Measurements from ENCODE around the gene DPPA5. TPM values are rescaled to one million over a fixed set of nuclear protein-coding genes. Genes with fewer than 3 reads are reported as not detected.
"Not testable (repeated sequence)": the region's sequence is repeated elsewhere in the genome, so short reads cannot be mapped to it uniquely, and the experiment has no call there.

The DPPA5 gene
- total RNA-seq, 2 experiments from 2014 or later: not detected

- H3K27me3 Mint-ChIP-seq (ENCODE audit: low read depth); H3K4me3 Mint-ChIP-seq; DNase-seq; H3K36me3 Mint-ChIP-seq (ENCODE audit: low read depth); H3K9me3 Mint-ChIP-seq; intact Hi-C loops (cut with micrococcal nuclease); H3K4me1 Mint-ChIP-seq (ENCODE audit: low read depth); H3K27ac Mint-ChIP-seq: not testable (repeated sequence)
- CTCF ChIA-PET: interaction anchor here (0.7 kb wide), 1 partner anchor 1937 kb away, joined by 3 read pairs; no protein-coding TSS in a partner anchor
These were observed 27.5 kb upstream of the DPPA5 start for GRCh38 chr6:73381531-73381930.

DNA sequence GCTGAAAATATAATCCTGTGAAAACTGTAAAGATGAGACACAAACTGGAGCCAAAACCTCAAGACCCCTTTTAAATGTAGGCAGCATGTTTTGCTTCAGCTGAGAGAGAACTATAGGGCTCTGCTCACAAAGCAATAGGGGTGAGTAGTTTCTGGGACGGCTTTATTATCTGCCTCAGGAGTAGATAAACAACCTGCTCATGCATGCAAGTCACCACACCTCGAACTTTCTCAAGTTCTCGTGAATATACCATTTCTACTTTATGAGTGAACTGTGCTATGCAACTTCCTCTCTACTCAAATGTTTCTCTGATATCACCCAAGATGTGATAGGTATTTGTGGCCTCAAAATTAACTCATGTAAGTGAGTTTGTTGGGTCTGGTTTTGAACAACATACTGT, 23.1 kb upstream of the DPPA5 start:
- intact Hi-C loops (cut with micrococcal nuclease): no loop called here
- Mint-ChIP-seq H3K27me3 (ENCODE audit: low read depth) (no peaks in the 10 kb centered on the region), H3K36me3 (ENCODE audit: low read depth) (no peaks in the 10 kb centered on the region), H3K4me1 (ENCODE audit: low read depth) (no peaks in the 10 kb centered on the region), H3K27ac (no peak overlapping the region), H3K4me3 (no peak overlapping the region), H3K9me3 (peaks cover 3% of the 10 kb centered on the region)
- CTCF ChIA-PET: no interaction called here
- DNase-seq: no peak

DNA sequence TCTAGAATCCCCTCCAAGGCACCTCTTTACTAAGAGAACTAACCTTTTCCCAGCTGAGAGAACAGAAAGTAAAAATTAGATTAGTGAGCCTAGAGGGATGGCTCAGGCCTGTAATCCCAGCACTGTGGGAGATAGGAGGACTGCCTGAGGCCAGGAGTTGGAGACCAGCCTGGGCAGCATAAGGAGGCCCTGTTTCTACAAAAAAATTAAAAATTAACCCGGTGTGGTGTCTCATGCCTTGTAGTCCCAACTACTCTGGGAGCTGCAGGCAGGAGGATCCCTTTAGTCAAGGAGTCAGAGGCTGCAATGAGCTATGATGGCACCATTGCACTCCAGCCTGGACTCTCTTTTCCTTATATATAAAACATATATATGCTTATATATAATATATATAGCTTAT, 21.1 kb upstream of the DPPA5 start:
- intact Hi-C loops (cut with micrococcal nuclease): no loop called here
- no peaks in the 10 kb centered on the region for H3K27me3 Mint-ChIP-seq (ENCODE audit: low read depth)
- no peaks in the 10 kb centered on the region for H3K4me1 Mint-ChIP-seq (ENCODE audit: low read depth)
- CTCF ChIA-PET: interaction anchor here (2.2 kb wide), 1 partner anchor 14 kb away, joined by 7 read pairs; no protein-coding TSS in a partner anchor
- H3K36me3 Mint-ChIP-seq (ENCODE audit: low read depth): no peaks in the 10 kb centered on the region
- DNase-seq: no peak
- H3K27ac Mint-ChIP-seq: no peak overlapping the region
- H3K4me3 Mint-ChIP-seq: no peak overlapping the region
- peaks cover 8% of the 10 kb centered on the region for H3K9me3 Mint-ChIP-seq

DNA sequence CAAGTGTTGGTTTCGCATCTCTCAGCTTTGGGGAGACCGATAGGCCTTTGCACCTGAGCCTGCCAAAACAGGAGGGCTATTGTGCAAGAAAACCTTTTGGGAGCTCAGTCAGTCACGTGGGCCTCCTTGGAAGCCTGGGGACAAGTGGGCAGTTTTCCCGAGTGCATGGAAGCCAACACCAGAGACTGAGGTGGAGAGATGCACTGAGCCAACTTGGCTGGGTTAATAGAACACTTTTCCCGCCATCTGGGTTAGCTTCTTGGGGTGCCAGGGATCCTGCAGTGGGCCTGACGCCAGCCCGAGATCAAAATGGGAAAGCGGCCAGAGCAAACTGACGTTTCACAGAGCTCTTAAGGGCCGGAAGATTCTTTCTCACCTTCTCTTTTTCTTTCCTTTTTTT, 18.4 kb upstream of the DPPA5 start:
- H3K27ac Mint-ChIP-seq: no peak overlapping the region
- no peaks in the 10 kb centered on the region for H3K4me1 Mint-ChIP-seq (ENCODE audit: low read depth)

DNA sequence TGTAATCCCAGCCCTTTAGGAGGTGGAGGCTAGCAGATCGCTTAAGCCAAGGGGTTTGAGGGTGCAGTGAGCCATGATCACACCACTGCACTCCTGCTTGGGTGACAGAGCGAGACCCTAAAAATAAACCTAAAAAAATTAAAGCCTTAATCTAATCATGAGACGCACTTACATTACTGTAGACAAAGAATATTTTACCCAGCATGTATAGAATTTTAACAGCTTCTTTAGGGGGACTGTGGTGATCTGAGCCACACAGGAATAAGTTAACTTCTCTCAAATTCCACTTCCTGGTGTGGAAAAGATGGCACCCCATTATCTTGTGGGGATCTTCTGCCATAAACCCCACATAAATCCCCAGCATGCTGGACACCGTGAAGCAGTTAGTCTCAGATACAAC, 17.9 kb upstream of the DPPA5 start:
- CTCF ChIA-PET: no interaction called here
- no peaks in the 10 kb centered on the region for H3K27me3 Mint-ChIP-seq (ENCODE audit: low read depth)
- no peak overlapping the region for H3K27ac Mint-ChIP-seq
- H3K4me1 Mint-ChIP-seq (ENCODE audit: low read depth): no peaks in the 10 kb centered on the region
- no peaks in the 10 kb centered on the region for H3K36me3 Mint-ChIP-seq (ENCODE audit: low read depth)
- intact Hi-C loops (cut with micrococcal nuclease): no loop called here
- no peak overlapping the region for H3K4me3 Mint-ChIP-seq
- peaks cover 10% of the 10 kb centered on the region for H3K9me3 Mint-ChIP-seq
- DNase-seq: no peak

More for the DNA sequence above, 18.4 kb upstream of the DPPA5 start:
- intact Hi-C loops (cut with micrococcal nuclease): no loop called here
- H3K4me3 Mint-ChIP-seq: no peak overlapping the region
- no peaks in the 10 kb centered on the region for H3K36me3 Mint-ChIP-seq (ENCODE audit: low read depth)
- DNase-seq: no peak
- H3K27me3 Mint-ChIP-seq (ENCODE audit: low read depth): no peaks in the 10 kb centered on the region
- CTCF ChIA-PET: no interaction called here
- H3K9me3 Mint-ChIP-seq: peaks cover 10% of the 10 kb centered on the region

GRCh38 chr6:73369563-73369962, 15.5 kb upstream of the DPPA5 start, which contains the start of gene OOEP:
Gene OOEP (minus strand): TSS chr6:73369897. CDS start chr6:73369792, 105 bp downstream.
- Mint-ChIP-seq H3K4me1 (ENCODE audit: low read depth) (no peaks in the 10 kb centered on the region), H3K4me3 (no peak within 1 kb of the TSS), H3K27me3 (ENCODE audit: low read depth) (no peaks in the 10 kb centered on the region), H3K36me3 (ENCODE audit: low read depth) (no peaks in the 10 kb centered on the region), H3K27ac (no peak within 1 kb of the TSS), H3K9me3 (peaks cover 10% of the 10 kb centered on the region)
- no peak for DNase-seq
- intact Hi-C loops (cut with micrococcal nuclease): no loop called here
- CTCF ChIA-PET: no interaction called here

DNA sequence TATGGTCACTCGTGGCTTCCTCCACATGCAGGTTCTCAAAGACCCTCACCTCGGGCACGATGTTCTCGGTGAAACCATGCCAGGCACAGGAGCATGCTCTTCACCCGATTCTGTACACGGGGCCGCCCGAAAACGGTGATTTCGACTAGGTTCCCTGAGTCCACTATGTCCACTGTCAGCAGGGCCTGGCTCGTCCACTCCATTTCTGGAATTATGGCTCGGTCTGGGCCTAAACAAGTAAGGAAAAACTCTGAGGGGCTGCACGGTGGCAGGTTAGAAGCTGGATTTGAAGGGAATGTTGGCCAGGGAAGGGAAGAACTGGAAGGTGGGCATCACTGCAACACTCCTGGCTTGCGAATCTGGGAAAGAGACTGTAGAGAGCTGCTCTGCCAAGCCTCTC, 15.1 kb upstream of the DPPA5 start:
- H3K4me1 Mint-ChIP-seq (ENCODE audit: low read depth): no peaks in the 10 kb centered on the region
- no peak overlapping the region for H3K27ac Mint-ChIP-seq
- no peaks in the 10 kb centered on the region for H3K36me3 Mint-ChIP-seq (ENCODE audit: low read depth)
- no peaks in the 10 kb centered on the region for H3K27me3 Mint-ChIP-seq (ENCODE audit: low read depth)
- peaks cover 10% of the 10 kb centered on the region for H3K9me3 Mint-ChIP-seq
- intact Hi-C loops (cut with micrococcal nuclease): no loop called here
- H3K4me3 Mint-ChIP-seq: no peak overlapping the region
- CTCF ChIA-PET: interaction anchor here (0.6 kb wide), 1 partner anchor 117 kb away, joined by 3 read pairs; no protein-coding TSS in a partner anchor
- no peak for DNase-seq

GRCh38 chr6:73368675-73369074, 14.6 kb upstream of the DPPA5 start:
- Mint-ChIP-seq H3K4me1 (ENCODE audit: low read depth) (no peaks in the 10 kb centered on the region), H3K4me3 (no peak overlapping the region), H3K27ac (no peak overlapping the region), H3K9me3 (peaks cover 10% of the 10 kb centered on the region), H3K27me3 (ENCODE audit: low read depth) (no peaks in the 10 kb centered on the region), H3K36me3 (ENCODE audit: low read depth) (no peaks in the 10 kb centered on the region)
- no peak for DNase-seq
- intact Hi-C loops (cut with micrococcal nuclease): no loop called here
- CTCF ChIA-PET: interaction anchor here (0.5 to 0.6 kb wide), 3 partner anchors 50 to 243 kb away, joined by 3 read pairs; no protein-coding TSS in a partner anchor

DNA sequence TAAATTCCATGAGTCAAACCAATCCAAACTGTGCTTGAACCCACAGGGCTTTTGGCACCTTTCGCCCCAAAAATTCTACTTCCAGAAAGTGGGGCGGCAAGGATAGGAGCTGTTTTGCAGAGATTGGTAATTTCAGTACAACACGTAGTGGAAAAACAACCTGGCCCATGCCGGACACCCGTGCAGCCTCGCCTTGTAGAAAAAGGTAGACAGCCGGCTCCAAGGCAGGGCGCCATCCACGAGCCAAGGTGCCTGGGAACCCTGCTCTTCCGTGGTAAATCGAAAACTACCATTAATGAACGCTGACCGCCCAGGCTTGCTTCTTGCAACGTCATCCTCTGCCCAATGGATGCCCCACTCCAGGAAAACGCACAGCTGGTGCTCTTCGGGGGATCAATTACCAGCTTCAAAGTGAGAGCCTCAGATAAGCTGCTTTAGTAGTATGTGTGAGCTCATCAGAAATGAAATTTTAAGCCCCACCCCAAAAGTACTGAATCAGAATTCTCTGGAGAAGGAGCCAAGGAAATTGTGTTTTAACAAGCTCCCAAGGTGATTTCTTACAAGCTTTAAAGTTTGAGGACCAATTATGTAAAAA, 13.8 kb upstream of the DPPA5 start:
- no peak for DNase-seq
- H3K36me3 Mint-ChIP-seq (ENCODE audit: low read depth): no peaks in the 10 kb centered on the region
- no peak overlapping the region for H3K27ac Mint-ChIP-seq
- no peak overlapping the region for H3K4me3 Mint-ChIP-seq
- peaks cover 10% of the 10 kb centered on the region for H3K9me3 Mint-ChIP-seq
- CTCF ChIA-PET: interaction anchor here (0.5 to 0.6 kb wide), 2 partner anchors 51 to 244 kb away, joined by 3 read pairs; no protein-coding TSS in a partner anchor
- intact Hi-C loops (cut with micrococcal nuclease): no loop called here
- H3K27me3 Mint-ChIP-seq (ENCODE audit: low read depth): no peaks in the 10 kb centered on the region
- H3K4me1 Mint-ChIP-seq (ENCODE audit: low read depth): no peaks in the 10 kb centered on the region

GRCh38 chr6:73364549-73364948, 10.5 kb upstream of the DPPA5 start:
- no peak for DNase-seq
- no peaks in the 10 kb centered on the region for H3K9me3 Mint-ChIP-seq
- H3K4me1 Mint-ChIP-seq (ENCODE audit: low read depth): no peaks in the 10 kb centered on the region
- H3K4me3 Mint-ChIP-seq: no peak overlapping the region
- no peaks in the 10 kb centered on the region for H3K36me3 Mint-ChIP-seq (ENCODE audit: low read depth)
- CTCF ChIA-PET: interaction anchor here (1.6 kb wide), 1 partner anchor 25 kb away, joined by 4 read pairs; no protein-coding TSS in a partner anchor
- H3K27ac Mint-ChIP-seq: no peak overlapping the region
- no peaks in the 10 kb centered on the region for H3K27me3 Mint-ChIP-seq (ENCODE audit: low read depth)
- intact Hi-C loops (cut with micrococcal nuclease): no loop called here

GRCh38 chr6:73364121-73364520, 10.0 kb upstream of the DPPA5 start:
- H3K4me1 Mint-ChIP-seq (ENCODE audit: low read depth): no peaks in the 10 kb centered on the region
- H3K9me3 Mint-ChIP-seq: no peaks in the 10 kb centered on the region
- H3K27ac Mint-ChIP-seq: no peak overlapping the region
- no peaks in the 10 kb centered on the region for H3K27me3 Mint-ChIP-seq (ENCODE audit: low read depth)
- CTCF ChIA-PET: no interaction called here
- no peaks in the 10 kb centered on the region for H3K36me3 Mint-ChIP-seq (ENCODE audit: low read depth)
- intact Hi-C loops (cut with micrococcal nuclease): no loop called here
- no peak overlapping the region for H3K4me3 Mint-ChIP-seq
- DNase-seq: no peak

DNA sequence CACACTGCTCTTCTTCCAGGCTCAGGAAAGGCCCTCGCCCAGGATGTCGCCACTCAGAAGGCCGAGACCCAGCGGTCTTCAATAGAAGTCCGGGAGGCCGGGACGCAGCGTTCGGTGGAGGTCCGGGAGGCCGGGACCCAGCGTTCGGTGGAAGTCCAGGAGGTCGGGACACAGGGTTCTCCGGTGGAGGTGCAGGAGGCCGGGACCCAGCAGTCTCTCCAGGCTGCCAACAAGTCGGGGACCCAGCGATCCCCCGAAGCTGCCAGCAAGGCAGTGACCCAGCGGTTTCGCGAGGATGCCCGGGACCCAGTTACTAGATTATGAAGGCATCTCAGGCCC, 9.4 kb upstream of the DPPA5 start:
- DNase-seq: no peak
- Mint-ChIP-seq H3K27ac (no peak overlapping the region), H3K9me3 (no peaks in the 10 kb centered on the region), H3K4me3 (no peak overlapping the region), H3K27me3 (ENCODE audit: low read depth) (no peaks in the 10 kb centered on the region), H3K4me1 (ENCODE audit: low read depth) (no peaks in the 10 kb centered on the region), H3K36me3 (ENCODE audit: low read depth) (no peaks in the 10 kb centered on the region)
- CTCF ChIA-PET: no interaction called here
- intact Hi-C loops (cut with micrococcal nuclease): no loop called here

DNA sequence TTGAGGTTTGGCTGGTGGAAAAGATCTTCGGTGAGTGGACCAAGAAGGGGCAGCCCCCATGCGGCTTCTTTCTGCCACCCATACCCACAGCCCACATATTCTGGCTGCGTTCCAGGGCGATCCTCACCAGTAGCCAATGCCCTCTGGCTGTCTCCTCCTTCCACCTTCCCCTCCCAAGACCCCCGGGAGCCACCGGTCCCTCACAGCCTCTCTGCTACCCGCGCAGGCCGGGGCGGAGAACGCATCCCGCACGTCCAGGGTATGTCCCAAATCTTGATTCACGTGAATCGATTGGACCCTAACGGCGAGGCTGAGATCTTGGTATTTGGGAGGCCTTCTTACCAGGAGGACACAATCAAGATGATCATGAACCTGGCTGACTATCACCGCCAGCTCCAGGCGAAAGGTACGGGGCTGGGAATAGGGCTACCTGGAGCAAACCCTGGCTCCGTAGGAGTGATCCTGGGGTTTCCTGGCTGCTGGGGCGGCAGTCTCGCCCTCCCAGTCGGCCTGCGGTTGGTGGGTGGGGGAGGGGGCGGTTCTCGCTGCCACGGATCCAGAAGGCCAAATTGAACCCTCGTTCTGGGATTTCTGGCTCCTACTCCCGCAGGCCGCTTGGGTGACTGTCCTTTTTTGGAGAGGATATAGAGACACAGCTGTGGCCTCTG, 8.9 kb upstream of the DPPA5 start:
- H3K36me3 Mint-ChIP-seq (ENCODE audit: low read depth): no peaks in the 10 kb centered on the region
- H3K27me3 Mint-ChIP-seq (ENCODE audit: low read depth): no peaks in the 10 kb centered on the region
- intact Hi-C loops (cut with micrococcal nuclease): no loop called here
- CTCF ChIA-PET: no interaction called here
- H3K4me1 Mint-ChIP-seq (ENCODE audit: low read depth): no peaks in the 10 kb centered on the region
- no peak overlapping the region for H3K4me3 Mint-ChIP-seq
- no peak for DNase-seq
- H3K9me3 Mint-ChIP-seq: no peaks in the 10 kb centered on the region
- H3K27ac Mint-ChIP-seq: no peak overlapping the region
